IMR-90 (cell line): ENCODE results near the gene DBH. TPM values are rescaled to one million over a fixed set of nuclear protein-coding genes. Genes with fewer than 3 reads are reported as not detected.

Experiments used
- ATAC-seq: fragments of 200-7000 bp; cut with Tn5 transposase; 2 replicates; pipeline ENCODE4 v1.9.1; 2020; ENCODE audit warnings: low read depth, mild to moderate bottlenecking, moderate library complexity
- BruUV-seq: library from RNA; stranded (reverse); fragments of 400-500 nt; replicated peaks from 2 replicates; lab custom pipeline; 2021; lab: Mats Ljungman, UMichigan
- CTCF ChIA-PET: fragments of 300-600 bp; formaldehyde crosslinking; extraction: SDS; loops from one replicate; lab custom pipeline; 2021; ENCODE audit warnings: antibody characterized with exemption; lab: Yijun Ruan, JAX
- POLR2A ChIA-PET: fragments of 300-600 bp; sonication (Branson Sonifier 250); formaldehyde crosslinking; loops from one replicate; lab custom pipeline; 2022; ENCODE audit warnings: antibody characterized with exemption; ENCODE audit not compliant: unreplicated experiment; lab: Charles Lee
- DNase-seq: peaks from one replicate; pipeline ENCODE4 v3.0.0; 2013
- H2AFZ ChIP-seq: replicated peaks from 2 replicates; pipeline ENCODE3; 2013; ENCODE audit warnings: low read length, mild to moderate bottlenecking; ENCODE audit not compliant: poor library complexity
- H2AK5ac ChIP-seq: 2 replicates; pipeline ENCODE4 v1.6.1; 2013; ENCODE audit warnings: low read depth, low read length, inconsistent platforms
- H2AK9ac ChIP-seq: replicated peaks from 2 replicates; pipeline ENCODE3; 2013; ENCODE audit warnings: mild to moderate bottlenecking, low read depth, low read length, moderate library complexity; ENCODE audit not compliant: poor library complexity
- H2BK120ac ChIP-seq: 2 replicates; pipeline ENCODE4 v1.6.1; 2013; ENCODE audit warnings: low read depth, low read length, inconsistent platforms
- H2BK15ac ChIP-seq: 3 replicates; pipeline ENCODE4 v1.6.1; 2013; ENCODE audit warnings: low read depth, low read length, inconsistent platforms
- H2BK20ac ChIP-seq: 2 replicates; pipeline ENCODE4 v1.6.1; 2013; ENCODE audit warnings: low read depth, mild to moderate bottlenecking, inconsistent platforms, low read length, moderate library complexity
- H2BK5ac ChIP-seq: 2 replicates; pipeline ENCODE4 v1.6.1; 2013; ENCODE audit warnings: mild to moderate bottlenecking, low read depth, low read length, inconsistent platforms; ENCODE audit not compliant: poor library complexity, severe bottlenecking
- H3K14ac ChIP-seq: replicated peaks from 2 replicates; pipeline ENCODE4 v1.6.1; 2013; ENCODE audit warnings: low read depth, low read length, inconsistent platforms
- H3K18ac ChIP-seq: 2 replicates; pipeline ENCODE4 v1.6.1; 2013; ENCODE audit warnings: low read depth, low read length, control low read depth
- H3K23ac ChIP-seq: 2 replicates; pipeline ENCODE4 v1.6.1; 2013; ENCODE audit warnings: low read depth, low read length, inconsistent platforms
- H3K27ac ChIP-seq: 2 replicates; pipeline ENCODE4 v1.5.1; 2013; ENCODE audit warnings: mild to moderate bottlenecking, control low read depth, low read length; ENCODE audit not compliant: insufficient read depth
- H3K27me3 ChIP-seq: 2 replicates; pipeline ENCODE4 v1.6.1; 2013; ENCODE audit warnings: low read length; ENCODE audit not compliant: control insufficient read depth, insufficient read depth
- H3K36me3 ChIP-seq: 2 replicates; pipeline ENCODE4 v1.6.1; 2013; ENCODE audit warnings: low read length, mixed read lengths; ENCODE audit not compliant: control insufficient read depth, insufficient read depth
- H3K4ac ChIP-seq: 2 replicates; pipeline ENCODE4 v1.6.1; 2013; ENCODE audit warnings: low read depth, low read length, inconsistent platforms
- H3K4me1 ChIP-seq: 2 replicates; pipeline ENCODE4 v1.6.1; 2013; ENCODE audit warnings: low read length, mixed read lengths; ENCODE audit not compliant: control insufficient read depth, insufficient read depth
- H3K4me2 ChIP-seq: 2 replicates; pipeline ENCODE4 v1.6.1; 2013; ENCODE audit warnings: low read depth, mild to moderate bottlenecking, control low read depth, low read length, moderate library complexity
- H3K4me3 ChIP-seq: 2 replicates; pipeline ENCODE4 v1.5.1; 2013; ENCODE audit warnings: low read depth, mild to moderate bottlenecking, control low read depth, low read length, moderate library complexity; ENCODE audit not compliant: insufficient read depth
- H3K56ac ChIP-seq: 2 replicates; pipeline ENCODE4 v1.6.1; 2013; ENCODE audit warnings: low read length, inconsistent platforms; ENCODE audit not compliant: insufficient read depth; ENCODE audit errors: extremely low read depth
- H3K79me1 ChIP-seq, 2 experiments: 2 replicates each; pipeline ENCODE4 v1.6.1; 2013; ENCODE audit warnings: low read length in 2 of 2, inconsistent platforms in 1 of 2, low read depth in 1 of 2
- H3K9ac ChIP-seq: 2 replicates; pipeline ENCODE4 v1.6.1; 2013; ENCODE audit warnings: low read depth, low read length, control low read depth
- H3K9me1 ChIP-seq: 2 replicates; pipeline ENCODE4 v1.6.1; 2013; ENCODE audit warnings: low read length, inconsistent platforms; ENCODE audit not compliant: insufficient read depth
- H3K9me3 ChIP-seq: 2 replicates; pipeline ENCODE4 v1.6.1; 2013; ENCODE audit warnings: low read length; ENCODE audit not compliant: control insufficient read depth, insufficient read depth
- H4K20me1 ChIP-seq: 2 replicates; pipeline ENCODE4 v1.6.1; 2013; ENCODE audit warnings: low read length, inconsistent platforms; ENCODE audit not compliant: insufficient read depth
- H4K5ac ChIP-seq: 2 replicates; pipeline ENCODE4 v1.6.1; 2013; ENCODE audit warnings: mild to moderate bottlenecking, low read depth, low read length, control low read depth
- H4K8ac ChIP-seq, 2 experiments: 2 replicates each; pipeline ENCODE4 v1.6.1; 2013; ENCODE audit warnings: low read depth in 2 of 2, low read length in 2 of 2, control low read depth in 1 of 2, inconsistent platforms in 1 of 2
- H4K91ac ChIP-seq: 2 replicates; pipeline ENCODE4 v1.6.1; 2013; ENCODE audit warnings: low read depth, low read length, inconsistent platforms; ENCODE audit not compliant: insufficient read depth
- BHLHE40 ChIP-seq: fragments of 150-350 bp; IDR thresholded peaks from 2 replicates; pipeline ENCODE4 v1.6.1; 2016; ENCODE audit warnings: mild to moderate bottlenecking, low read depth, low read length
- MXI1 ChIP-seq: IDR thresholded peaks from 2 replicates; pipeline ENCODE4 v1.6.1; 2012; ENCODE audit warnings: low read depth, mild to moderate bottlenecking, low read length, moderate library complexity, borderline replicate concordance
- RCOR1 ChIP-seq: IDR thresholded peaks from 2 replicates; pipeline ENCODE4 v1.6.1; 2012; ENCODE audit warnings: mild to moderate bottlenecking, low read length, improper control_type of control experiment; ENCODE audit not compliant: insufficient replicate concordance
- SMC3 ChIP-seq: fragments of 150-350 bp; IDR thresholded peaks from 2 replicates; pipeline ENCODE4 v1.6.1; 2016; ENCODE audit warnings: low read depth, mild to moderate bottlenecking, antibody characterized with exemption, low read length, moderate library complexity
- WGBS, 2 experiments: methylation state at CpG; one replicate each; pipeline versions ENCODE4 v1.1.5 to v1.1.7; 2013; ENCODE audit warnings: missing lambda C conversion rate in 2 of 2; ENCODE audit not compliant: insufficient read length in 1 of 2; ENCODE audit errors: extremely low coverage in 2 of 2; 5-methylcytosine and 5-hydroxymethylcytosine counted together
- dilution Hi-C: fragments of 300-500 bp; cut with HindIII; formaldehyde crosslinking; loops from one replicate; pipeline ENCODE4 v1.14.3; 2018; ENCODE audit warnings: low sequenced_read_pairs; ENCODE audit not compliant: unreplicated experiment
- in situ Hi-C: fragments of 300-500 bp; cut with MboI; formaldehyde crosslinking; loops from 3 replicates; pipeline ENCODE4 v1.14.3; 2019; ENCODE audit warnings: low sequenced_read_pairs, inconsistent platforms, mixed read lengths
- intact Hi-C: fragments of 100-400 bp; cut with micrococcal nuclease; formaldehyde crosslinking; loops from 2 replicates; pipeline ENCODE4 v1.10.0; 2022
- polyA plus RNA-seq, 3 experiments: library from polyadenylated mRNA; depleted of rRNA; stranded (reverse); fragments of >200 nt; gene quantifications; 2 replicates each; pipeline ENCODE4 v1.2.3, GENCODE V29; 2012; ENCODE audit warnings: low replicate concordance in 1 of 3
- total RNA-seq: library from RNA; depleted of rRNA; stranded (reverse); fragments of >200 nt; gene quantifications from 2 replicates; pipeline ENCODE4 v1.2.3, GENCODE V29; 2012
- TF ChIP-seq, protein P1 (sequence below): conservative IDR thresholded peaks from 2 replicates; pipeline ENCODE4 v1.5.1; 2012; ENCODE audit warnings: mild to moderate bottlenecking, low read depth, low read length, improper control_type of control experiment
- TF ChIP-seq, protein P2 (sequence below): fragments of 150-350 bp; IDR thresholded peaks from 2 replicates; pipeline ENCODE4 v1.6.1; 2017; ENCODE audit warnings: mild to moderate bottlenecking, antibody characterized with exemption, low read length, low read depth

DBH gene
- total and polyA plus RNA-seq, 2 of the 4 experiments (the other 2 are of a cell fraction): not detected

DNA sequence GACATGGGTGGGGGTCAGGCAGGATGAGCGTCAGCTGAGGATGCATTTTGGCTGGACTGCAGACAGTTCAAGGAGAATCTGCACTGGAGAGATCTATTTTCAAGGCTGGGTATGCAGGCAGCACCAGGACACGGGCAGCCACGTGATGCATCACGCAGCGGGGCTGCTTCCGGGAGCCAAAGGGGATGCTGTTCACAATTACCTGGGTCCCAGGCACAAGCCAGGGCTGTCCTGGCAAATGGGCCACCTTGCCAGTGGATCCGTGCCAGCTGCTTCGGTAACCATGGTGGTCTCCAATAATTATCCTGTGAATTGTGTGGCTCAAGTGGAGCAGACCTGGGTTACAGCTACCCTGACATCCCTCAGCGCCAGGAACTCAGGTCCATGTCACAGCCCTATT is 17.5 kb downstream of the DBH start:
- DNase-seq: no peak
- no peak overlapping the region for H3K18ac ChIP-seq
- BruUV-seq: no TSS peak

More for the DNA sequence above, 17.5 kb downstream of the DBH start:
- Histone ChIP-seq H3K36me3 (no peaks in the 10 kb centered on the region), H3K27me3 (peaks cover 47% of the 10 kb centered on the region), H2BK5ac (no peak overlapping the region), H3K9ac (no peak overlapping the region), H2AFZ (no peak overlapping the region), H3K23ac (no peak overlapping the region), H4K91ac (no peak overlapping the region), H3K9me3 (no peaks in the 10 kb centered on the region), H3K4me2 (no peak overlapping the region), H3K4me1 (0 out of 2 replicates have a peak, but pooled peaks cover 1% of the 10 kb centered on the region), H2AK9ac (no peak overlapping the region), H3K9me1 (no peaks in the 10 kb centered on the region), H2AK5ac (no peak overlapping the region), H3K27ac (no peak overlapping the region), H4K5ac (no peak overlapping the region), H3K14ac (no peak overlapping the region), H3K79me1 (no peaks in the 10 kb centered on the region), H2BK120ac (no peak overlapping the region), H4K20me1 (no peaks in the 10 kb centered on the region), H2BK20ac (no peak overlapping the region), H3K4me3 (no peak overlapping the region), H3K4ac (no peak overlapping the region), H4K8ac (no peak overlapping the region), H2BK15ac (no peak overlapping the region), H3K56ac (no peak overlapping the region)
- 58% methylated on average over 5 of the region's 9 CpGs; no CpG with 5 or more reads in 1 of the 2 experiments for WGBS, 2 experiments
- CTCF ChIA-PET: no interaction called here
- in situ Hi-C loops (no loop called here), intact Hi-C loops (no loop called here), dilution Hi-C loops (no loop called here)
- ATAC-seq: no peak
- TF ChIP-seq MXI1: no peak
- TF ChIP-seq, protein P1, sequence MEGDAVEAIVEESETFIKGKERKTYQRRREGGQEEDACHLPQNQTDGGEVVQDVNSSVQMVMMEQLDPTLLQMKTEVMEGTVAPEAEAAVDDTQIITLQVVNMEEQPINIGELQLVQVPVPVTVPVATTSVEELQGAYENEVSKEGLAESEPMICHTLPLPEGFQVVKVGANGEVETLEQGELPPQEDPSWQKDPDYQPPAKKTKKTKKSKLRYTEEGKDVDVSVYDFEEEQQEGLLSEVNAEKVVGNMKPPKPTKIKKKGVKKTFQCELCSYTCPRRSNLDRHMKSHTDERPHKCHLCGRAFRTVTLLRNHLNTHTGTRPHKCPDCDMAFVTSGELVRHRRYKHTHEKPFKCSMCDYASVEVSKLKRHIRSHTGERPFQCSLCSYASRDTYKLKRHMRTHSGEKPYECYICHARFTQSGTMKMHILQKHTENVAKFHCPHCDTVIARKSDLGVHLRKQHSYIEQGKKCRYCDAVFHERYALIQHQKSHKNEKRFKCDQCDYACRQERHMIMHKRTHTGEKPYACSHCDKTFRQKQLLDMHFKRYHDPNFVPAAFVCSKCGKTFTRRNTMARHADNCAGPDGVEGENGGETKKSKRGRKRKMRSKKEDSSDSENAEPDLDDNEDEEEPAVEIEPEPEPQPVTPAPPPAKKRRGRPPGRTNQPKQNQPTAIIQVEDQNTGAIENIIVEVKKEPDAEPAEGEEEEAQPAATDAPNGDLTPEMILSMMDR: no peak
- TF ChIP-seq BHLHE40: no peak
- TF ChIP-seq SMC3: no peak
- TF ChIP-seq, protein P2, sequence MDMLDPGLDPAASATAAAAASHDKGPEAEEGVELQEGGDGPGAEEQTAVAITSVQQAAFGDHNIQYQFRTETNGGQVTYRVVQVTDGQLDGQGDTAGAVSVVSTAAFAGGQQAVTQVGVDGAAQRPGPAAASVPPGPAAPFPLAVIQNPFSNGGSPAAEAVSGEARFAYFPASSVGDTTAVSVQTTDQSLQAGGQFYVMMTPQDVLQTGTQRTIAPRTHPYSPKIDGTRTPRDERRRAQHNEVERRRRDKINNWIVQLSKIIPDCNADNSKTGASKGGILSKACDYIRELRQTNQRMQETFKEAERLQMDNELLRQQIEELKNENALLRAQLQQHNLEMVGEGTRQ: no peak
- TF ChIP-seq RCOR1: no peak
- POLR2A ChIA-PET: no interaction called here
